ENCODE measurements around the gene IER2. TPM values are rescaled to one million over a fixed set of nuclear protein-coding genes. Genes with fewer than 3 reads are reported as not detected.

Gene IER2
- total and polyA plus RNA-seq, 9 of the 15 experiments (the other 6 are each of a cell fraction or from before 2014, with no cell fraction given): 4.5 to 205 (median 23.7) TPM

- TF ChIP-seq ZBTB11 (CRISPR knock-in tag; IDR thresholded peaks at IDR 0.05) (0 out of 6 replicates have a peak, but pooled peaks of 1 of the 3 experiments have one; percentile 8), ESRRA (IDR thresholded peaks at IDR 0.05; ENCODE audit: borderline replicate concordance, low read depth) (peak; percentile 28; the same call in 1 of the 2 replicates), MNT (conservative IDR thresholded peaks at IDR 0.05) (peak; percentile 36 to 48; a peak in 1 of 4 replicates), PHF8 (IDR thresholded peaks at IDR 0.05; ENCODE audit: borderline replicate concordance, low read length) (peak; percentile 35; the same call in 1 of the 2 replicates), TEAD1 (CRISPR knock-in tag; IDR thresholded peaks at IDR 0.05) (no peak; a peak in 1 of 4 replicates), MGA (IDR thresholded peaks at IDR 0.05) (0 out of 2 replicates have a peak, but pooled peaks have one; percentile 2), DMBX1 (CRISPR knock-in tag; IDR thresholded peaks at IDR 0.05; ENCODE audit: borderline replicate concordance) (no peak), TRIM28 (IDR thresholded peaks at IDR 0.05) (no peak)
Measured at GRCh38 chr19:13152356-13152973, 2.3 kb downstream of the IER2 start (continued).
